IMR-90 (cell line): ENCODE results near the gene PIP5K1B. TPM values are rescaled to one million over a fixed set of nuclear protein-coding genes. Genes with fewer than 3 reads are reported as not detected.

Experiments
- ATAC-seq: fragments of 200-7000 bp; cut with Tn5 transposase; 2 replicates; pipeline ENCODE4 v1.9.1; 2020; ENCODE audit warnings: low read depth, mild to moderate bottlenecking, moderate library complexity
- BruUV-seq: library from RNA; stranded (reverse); fragments of 400-500 nt; replicated peaks from 2 replicates; lab custom pipeline; 2021; lab: Mats Ljungman, UMichigan
- CTCF ChIA-PET: fragments of 300-600 bp; formaldehyde crosslinking; extraction: SDS; loops from one replicate; lab custom pipeline; 2021; ENCODE audit warnings: antibody characterized with exemption; lab: Yijun Ruan, JAX
- POLR2A ChIA-PET: fragments of 300-600 bp; sonication (Branson Sonifier 250); formaldehyde crosslinking; loops from one replicate; lab custom pipeline; 2022; ENCODE audit warnings: antibody characterized with exemption; ENCODE audit not compliant: unreplicated experiment; lab: Charles Lee
- DNase-seq: peaks from one replicate; pipeline ENCODE4 v3.0.0; 2013
- H2AFZ ChIP-seq: replicated peaks from 2 replicates; pipeline ENCODE3; 2013; ENCODE audit warnings: low read length, mild to moderate bottlenecking; ENCODE audit not compliant: poor library complexity
- H2AK5ac ChIP-seq: 2 replicates; pipeline ENCODE4 v1.6.1; 2013; ENCODE audit warnings: low read depth, low read length, inconsistent platforms
- H2AK9ac ChIP-seq: replicated peaks from 2 replicates; pipeline ENCODE3; 2013; ENCODE audit warnings: mild to moderate bottlenecking, low read depth, low read length, moderate library complexity; ENCODE audit not compliant: poor library complexity
- H2BK120ac ChIP-seq: 2 replicates; pipeline ENCODE4 v1.6.1; 2013; ENCODE audit warnings: low read depth, low read length, inconsistent platforms
- H2BK15ac ChIP-seq: 3 replicates; pipeline ENCODE4 v1.6.1; 2013; ENCODE audit warnings: low read depth, low read length, inconsistent platforms
- H2BK20ac ChIP-seq: 2 replicates; pipeline ENCODE4 v1.6.1; 2013; ENCODE audit warnings: low read depth, mild to moderate bottlenecking, inconsistent platforms, low read length, moderate library complexity
- H2BK5ac ChIP-seq: 2 replicates; pipeline ENCODE4 v1.6.1; 2013; ENCODE audit warnings: mild to moderate bottlenecking, low read depth, low read length, inconsistent platforms; ENCODE audit not compliant: poor library complexity, severe bottlenecking
- H3K14ac ChIP-seq: replicated peaks from 2 replicates; pipeline ENCODE4 v1.6.1; 2013; ENCODE audit warnings: low read depth, low read length, inconsistent platforms
- H3K18ac ChIP-seq: 2 replicates; pipeline ENCODE4 v1.6.1; 2013; ENCODE audit warnings: low read depth, low read length, control low read depth
- H3K23ac ChIP-seq: 2 replicates; pipeline ENCODE4 v1.6.1; 2013; ENCODE audit warnings: low read depth, low read length, inconsistent platforms
- H3K27ac ChIP-seq: 2 replicates; pipeline ENCODE4 v1.5.1; 2013; ENCODE audit warnings: mild to moderate bottlenecking, control low read depth, low read length; ENCODE audit not compliant: insufficient read depth
- H3K27me3 ChIP-seq: 2 replicates; pipeline ENCODE4 v1.6.1; 2013; ENCODE audit warnings: low read length; ENCODE audit not compliant: control insufficient read depth, insufficient read depth
- H3K36me3 ChIP-seq: 2 replicates; pipeline ENCODE4 v1.6.1; 2013; ENCODE audit warnings: low read length, mixed read lengths; ENCODE audit not compliant: control insufficient read depth, insufficient read depth
- H3K4ac ChIP-seq: 2 replicates; pipeline ENCODE4 v1.6.1; 2013; ENCODE audit warnings: low read depth, low read length, inconsistent platforms
- H3K4me1 ChIP-seq: 2 replicates; pipeline ENCODE4 v1.6.1; 2013; ENCODE audit warnings: low read length, mixed read lengths; ENCODE audit not compliant: control insufficient read depth, insufficient read depth
- H3K4me2 ChIP-seq: 2 replicates; pipeline ENCODE4 v1.6.1; 2013; ENCODE audit warnings: low read depth, mild to moderate bottlenecking, control low read depth, low read length, moderate library complexity
- H3K4me3 ChIP-seq: 2 replicates; pipeline ENCODE4 v1.5.1; 2013; ENCODE audit warnings: low read depth, mild to moderate bottlenecking, control low read depth, low read length, moderate library complexity; ENCODE audit not compliant: insufficient read depth
- H3K56ac ChIP-seq: 2 replicates; pipeline ENCODE4 v1.6.1; 2013; ENCODE audit warnings: low read length, inconsistent platforms; ENCODE audit not compliant: insufficient read depth; ENCODE audit errors: extremely low read depth
- H3K79me1 ChIP-seq, 2 experiments: 2 replicates each; pipeline ENCODE4 v1.6.1; 2013; ENCODE audit warnings: low read length in 2 of 2, inconsistent platforms in 1 of 2, low read depth in 1 of 2
- H3K9ac ChIP-seq: 2 replicates; pipeline ENCODE4 v1.6.1; 2013; ENCODE audit warnings: low read depth, low read length, control low read depth
- H3K9me1 ChIP-seq: 2 replicates; pipeline ENCODE4 v1.6.1; 2013; ENCODE audit warnings: low read length, inconsistent platforms; ENCODE audit not compliant: insufficient read depth
- H3K9me3 ChIP-seq: 2 replicates; pipeline ENCODE4 v1.6.1; 2013; ENCODE audit warnings: low read length; ENCODE audit not compliant: control insufficient read depth, insufficient read depth
- H4K20me1 ChIP-seq: 2 replicates; pipeline ENCODE4 v1.6.1; 2013; ENCODE audit warnings: low read length, inconsistent platforms; ENCODE audit not compliant: insufficient read depth
- H4K5ac ChIP-seq: 2 replicates; pipeline ENCODE4 v1.6.1; 2013; ENCODE audit warnings: mild to moderate bottlenecking, low read depth, low read length, control low read depth
- H4K8ac ChIP-seq, 2 experiments: 2 replicates each; pipeline ENCODE4 v1.6.1; 2013; ENCODE audit warnings: low read depth in 2 of 2, low read length in 2 of 2, control low read depth in 1 of 2, inconsistent platforms in 1 of 2
- H4K91ac ChIP-seq: 2 replicates; pipeline ENCODE4 v1.6.1; 2013; ENCODE audit warnings: low read depth, low read length, inconsistent platforms; ENCODE audit not compliant: insufficient read depth
- CHD1 ChIP-seq: IDR thresholded peaks from 2 replicates; pipeline ENCODE4 v1.6.1; 2012; ENCODE audit warnings: low read depth, low read length, improper control_type of control experiment
- MAZ ChIP-seq: IDR thresholded peaks from 2 replicates; pipeline ENCODE4 v1.6.1; 2012; ENCODE audit warnings: low read depth, mild to moderate bottlenecking, low read length, improper control_type of control experiment, moderate library complexity, borderline replicate concordance
- MXI1 ChIP-seq: IDR thresholded peaks from 2 replicates; pipeline ENCODE4 v1.6.1; 2012; ENCODE audit warnings: low read depth, mild to moderate bottlenecking, low read length, moderate library complexity, borderline replicate concordance
- RAD21 ChIP-seq: IDR thresholded peaks from 2 replicates; pipeline ENCODE4 v1.6.1; 2012; ENCODE audit warnings: low read length, improper control_type of control experiment
- RFX5 ChIP-seq: IDR thresholded peaks from 2 replicates; pipeline ENCODE4 v1.8.0; 2012; ENCODE audit warnings: low read depth, mild to moderate bottlenecking, low read length, moderate library complexity
- SMC3 ChIP-seq: fragments of 150-350 bp; IDR thresholded peaks from 2 replicates; pipeline ENCODE4 v1.6.1; 2016; ENCODE audit warnings: low read depth, mild to moderate bottlenecking, antibody characterized with exemption, low read length, moderate library complexity
- WGBS, 2 experiments: methylation state at CpG; one replicate each; pipeline versions ENCODE4 v1.1.5 to v1.1.7; 2013; ENCODE audit warnings: missing lambda C conversion rate in 2 of 2; ENCODE audit not compliant: insufficient read length in 1 of 2; ENCODE audit errors: extremely low coverage in 2 of 2; 5-methylcytosine and 5-hydroxymethylcytosine counted together
- dilution Hi-C: fragments of 300-500 bp; cut with HindIII; formaldehyde crosslinking; loops from one replicate; pipeline ENCODE4 v1.14.3; 2018; ENCODE audit warnings: low sequenced_read_pairs; ENCODE audit not compliant: unreplicated experiment
- in situ Hi-C: fragments of 300-500 bp; cut with MboI; formaldehyde crosslinking; loops from 3 replicates; pipeline ENCODE4 v1.14.3; 2019; ENCODE audit warnings: low sequenced_read_pairs, inconsistent platforms, mixed read lengths
- intact Hi-C: fragments of 100-400 bp; cut with micrococcal nuclease; formaldehyde crosslinking; loops from 2 replicates; pipeline ENCODE4 v1.10.0; 2022
- polyA plus RNA-seq, 3 experiments: library from polyadenylated mRNA; depleted of rRNA; stranded (reverse); fragments of >200 nt; gene quantifications; 2 replicates each; pipeline ENCODE4 v1.2.3, GENCODE V29; 2012; ENCODE audit warnings: low replicate concordance in 1 of 3
- total RNA-seq: library from RNA; depleted of rRNA; stranded (reverse); fragments of >200 nt; gene quantifications from 2 replicates; pipeline ENCODE4 v1.2.3, GENCODE V29; 2012
- TF ChIP-seq, protein P1 (sequence below): fragments of 150-350 bp; IDR thresholded peaks from 2 replicates; pipeline ENCODE4 v1.6.1; 2017; ENCODE audit warnings: mild to moderate bottlenecking, antibody characterized with exemption, low read length, low read depth

Gene PIP5K1B
- total and polyA plus RNA-seq, 2 of the 4 experiments (the other 2 are of a cell fraction) = not detected

DNA sequence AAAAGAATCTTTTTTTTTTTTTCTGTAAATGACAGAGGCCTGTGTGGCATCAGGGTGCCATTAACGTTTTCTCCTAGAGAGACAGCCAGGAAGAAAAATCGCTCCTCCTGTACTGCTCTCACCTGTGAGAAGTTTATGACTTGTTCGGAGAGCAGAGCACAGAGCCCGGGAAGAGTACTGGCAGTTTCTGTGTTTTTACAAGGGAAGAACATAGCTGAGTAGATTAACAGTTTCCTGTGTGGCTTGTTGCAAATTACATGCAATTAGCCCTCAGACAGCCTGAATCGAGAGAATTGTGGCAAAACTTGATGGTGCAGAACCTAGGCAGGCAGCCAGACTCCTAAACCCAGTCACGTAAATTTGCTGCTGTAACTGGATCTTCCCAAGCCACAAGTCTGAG, 276.7 kb downstream of the PIP5K1B start:
- no peak for ATAC-seq

More for the DNA sequence above, 276.7 kb downstream of the PIP5K1B start:
- Histone ChIP-seq H2AK5ac (no peak overlapping the region), H3K36me3 (no peaks in the 10 kb centered on the region), H3K9me1 (no peaks in the 10 kb centered on the region), H3K27me3 (peaks cover 4% of the 10 kb centered on the region), H3K4me2 (no peak overlapping the region), H4K91ac (no peak overlapping the region), H3K27ac (no peak overlapping the region), H2AK9ac (no peak overlapping the region), H2BK20ac (no peak overlapping the region), H3K4me1 (no peaks in the 10 kb centered on the region), H4K5ac (no peak overlapping the region), H3K79me1 (no peaks in the 10 kb centered on the region), H3K4ac (no peak overlapping the region), H3K9me3 (no peaks in the 10 kb centered on the region), H3K14ac (no peak overlapping the region), H3K18ac (no peak overlapping the region), H2BK15ac (no peak overlapping the region), H3K23ac (no peak overlapping the region), H3K56ac (no peak overlapping the region), H2AFZ (no peak overlapping the region), H4K8ac (no peak overlapping the region), H2BK120ac (no peak overlapping the region), H3K9ac (no peak overlapping the region), H4K20me1 (no peaks in the 10 kb centered on the region), H2BK5ac (no peak overlapping the region), H3K4me3 (no peak overlapping the region)
- no CpG with 5 or more reads among the region's 6 CpGs for WGBS, 2 experiments
- POLR2A ChIA-PET = no interaction called here
- BruUV-seq = no TSS peak
- TF ChIP-seq MXI1 (no peak), CHD1 (no peak), RFX5 (no peak), RAD21 (no peak), MAZ (no peak), SMC3 (no peak)
- TF ChIP-seq, protein P1, sequence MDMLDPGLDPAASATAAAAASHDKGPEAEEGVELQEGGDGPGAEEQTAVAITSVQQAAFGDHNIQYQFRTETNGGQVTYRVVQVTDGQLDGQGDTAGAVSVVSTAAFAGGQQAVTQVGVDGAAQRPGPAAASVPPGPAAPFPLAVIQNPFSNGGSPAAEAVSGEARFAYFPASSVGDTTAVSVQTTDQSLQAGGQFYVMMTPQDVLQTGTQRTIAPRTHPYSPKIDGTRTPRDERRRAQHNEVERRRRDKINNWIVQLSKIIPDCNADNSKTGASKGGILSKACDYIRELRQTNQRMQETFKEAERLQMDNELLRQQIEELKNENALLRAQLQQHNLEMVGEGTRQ = no peak
- in situ Hi-C loops = no loop called here
- CTCF ChIA-PET = no interaction called here
- intact Hi-C loops = no loop called here
- DNase-seq = no peak
- dilution Hi-C loops = no loop called here
